HG03442 (cell line): Measurements from ENCODE around the gene SLC22A23.

Experiments used
- ATAC-seq: cut with Tn5 transposase; IDR thresholded peaks from one replicate; pipeline ENCODE4 v1.9.1; 2021; ENCODE audit warnings: mild to moderate bottlenecking, moderate library complexity; ENCODE audit not compliant: unreplicated experiment

The SLC22A23 gene

DNA sequence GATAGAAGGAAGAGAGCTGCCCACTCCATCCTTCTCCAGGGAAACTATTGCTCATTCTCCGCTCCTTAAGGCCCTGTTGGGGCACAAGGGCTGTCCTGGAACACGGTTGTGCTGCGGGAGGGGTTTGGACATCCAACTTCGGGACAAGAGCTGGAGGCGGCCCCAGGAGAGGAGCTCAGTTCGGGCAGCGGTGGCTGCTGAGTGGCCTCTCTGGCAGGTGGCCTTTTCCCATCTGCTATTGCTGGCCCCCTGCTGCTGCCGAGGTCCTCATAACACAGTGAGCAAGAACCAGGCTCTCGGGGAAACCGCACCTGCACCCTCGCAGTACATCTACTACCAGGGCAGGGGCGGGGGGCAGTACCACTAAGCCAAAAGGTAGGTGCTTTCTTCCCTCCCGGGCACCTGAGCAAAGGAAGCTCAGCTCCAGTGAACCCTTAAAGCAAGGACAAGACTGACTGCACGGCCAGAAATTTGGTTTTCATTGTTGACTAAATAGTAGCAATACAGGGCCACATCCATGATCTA, 134.4 kb downstream of the SLC22A23 start:
- no peak for ATAC-seq

DNA sequence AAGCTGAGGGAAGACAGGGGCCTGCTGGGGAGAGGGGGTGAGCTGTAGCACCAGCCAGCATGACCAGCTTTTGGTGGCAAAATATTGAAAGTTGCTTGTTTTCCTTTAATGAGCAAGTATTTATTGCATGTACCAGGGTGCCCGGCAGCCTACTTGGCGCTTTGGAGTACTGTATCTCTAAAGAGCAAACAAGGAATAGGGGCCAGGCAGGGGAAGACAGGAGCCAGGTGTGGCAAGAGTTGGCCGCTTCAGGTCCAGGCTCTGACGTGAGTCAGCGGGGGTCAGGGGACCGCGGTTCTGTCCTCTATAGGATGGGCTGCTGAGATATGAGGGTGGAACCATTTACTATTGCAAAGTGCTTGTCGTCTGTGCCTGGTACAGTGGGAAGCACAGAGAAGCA, 135.0 kb downstream of the SLC22A23 start:
- no peak for ATAC-seq

DNA sequence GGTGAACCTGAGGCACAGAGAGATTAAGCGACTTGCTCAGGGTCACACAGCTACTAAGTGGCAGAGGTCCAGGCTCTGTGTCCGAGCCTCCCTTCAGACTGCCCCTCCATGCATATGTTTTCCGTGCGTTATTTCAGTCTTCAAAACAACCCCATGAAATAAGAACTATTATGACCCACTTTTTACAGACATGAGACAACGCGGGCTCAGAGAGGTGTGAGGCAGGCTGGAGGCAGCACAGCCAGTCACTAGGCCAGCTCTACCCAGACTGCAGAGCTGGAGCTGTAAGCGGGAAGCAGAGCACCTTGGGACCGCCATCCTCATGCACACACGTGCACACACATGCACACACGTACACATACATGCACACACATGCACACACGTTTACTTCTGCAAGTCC, 135.8 kb downstream of the SLC22A23 start:
- ATAC-seq = no peak

DNA sequence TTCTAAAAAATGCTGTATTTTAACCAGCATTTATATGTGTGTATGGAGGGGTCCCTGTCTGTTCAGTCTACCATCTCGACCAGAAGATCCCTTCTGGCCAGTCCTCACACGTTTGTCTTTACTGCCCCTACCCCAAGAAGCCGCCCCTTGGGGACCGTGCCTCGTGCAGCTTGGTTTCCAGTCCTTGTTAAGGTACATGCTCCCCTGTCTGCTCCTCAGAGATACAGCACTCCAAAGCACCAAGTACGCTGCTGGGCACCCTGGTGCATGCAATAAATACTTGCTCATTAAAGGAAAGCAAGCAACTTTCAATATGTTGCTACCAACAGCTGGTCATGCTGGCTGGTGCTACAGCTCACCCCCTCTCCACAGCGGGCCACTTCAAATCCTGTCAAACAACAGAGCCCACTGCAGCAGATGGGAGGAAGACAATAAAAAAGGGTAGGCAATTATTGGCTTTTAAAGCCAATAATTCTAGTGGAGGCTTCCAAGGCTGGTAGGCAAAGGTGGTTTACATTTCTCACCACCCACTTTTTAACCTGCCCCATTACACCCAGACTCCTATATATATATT, 136.5 kb downstream of the SLC22A23 start:
- ATAC-seq = no peak

DNA sequence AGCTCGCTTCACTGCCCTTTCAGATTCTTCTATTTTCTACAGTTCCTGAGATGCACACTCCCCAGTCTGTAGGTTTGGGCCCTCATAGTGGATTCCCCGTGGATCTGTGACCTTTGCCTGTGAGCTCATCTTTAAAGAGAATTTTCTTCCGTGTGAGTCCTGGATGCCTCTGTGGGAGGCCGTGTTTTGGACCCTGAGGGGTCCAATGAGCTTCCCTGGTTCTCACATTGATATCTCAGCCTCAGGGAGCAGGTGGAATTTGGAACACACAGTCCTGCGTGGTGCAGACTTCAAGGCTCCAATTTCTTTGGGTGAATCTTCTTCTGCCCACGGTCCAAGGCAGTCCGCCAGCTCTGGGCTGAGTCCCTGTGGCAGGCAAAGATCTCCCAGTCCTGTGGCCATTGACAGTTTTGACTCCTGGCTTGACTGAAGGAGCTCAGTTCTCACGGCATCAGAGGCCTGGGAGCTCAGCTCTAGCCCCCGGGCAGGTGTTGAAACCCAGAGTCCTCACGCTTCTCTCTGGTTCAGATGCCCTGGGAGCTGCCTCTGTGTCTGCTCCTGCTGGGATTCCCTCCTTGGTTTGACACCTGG, 137.1 kb downstream of the SLC22A23 start:
- ATAC-seq = no peak

DNA sequence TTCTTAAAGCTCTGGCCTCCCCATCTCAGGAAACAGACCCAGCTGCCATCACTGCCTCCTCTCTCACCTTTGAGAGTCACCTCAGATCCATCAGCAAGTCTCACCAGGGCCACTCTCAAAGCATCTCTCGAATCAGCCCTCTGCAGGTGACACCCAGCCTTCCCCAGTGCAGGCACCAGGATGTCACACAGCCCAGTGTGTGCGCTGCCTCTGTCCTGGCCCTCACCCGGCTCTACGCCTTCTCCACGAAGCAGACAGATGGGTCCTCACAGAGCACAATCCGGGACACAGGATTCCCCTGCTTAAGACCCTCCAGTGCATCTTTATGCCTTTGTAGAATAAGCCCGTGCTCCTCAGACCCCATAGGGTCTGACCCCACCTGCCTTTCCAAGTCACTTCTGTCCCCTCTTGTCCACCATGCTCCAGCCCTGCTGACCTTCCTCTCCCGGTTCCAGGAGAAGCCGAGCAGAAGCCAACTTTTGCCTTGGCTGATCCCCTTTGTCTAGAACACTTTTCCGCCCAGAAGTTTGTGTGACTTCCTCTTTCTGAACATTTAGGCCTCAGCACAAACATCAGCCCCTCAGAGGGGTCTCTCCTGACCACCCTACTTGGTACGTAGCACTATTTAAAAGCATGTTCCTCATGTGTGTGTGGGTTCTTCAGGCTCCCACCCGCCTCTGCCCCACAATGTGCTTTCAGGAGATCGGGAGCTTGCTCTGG, 137.9 kb downstream of the SLC22A23 start:
- no peak for ATAC-seq

DNA sequence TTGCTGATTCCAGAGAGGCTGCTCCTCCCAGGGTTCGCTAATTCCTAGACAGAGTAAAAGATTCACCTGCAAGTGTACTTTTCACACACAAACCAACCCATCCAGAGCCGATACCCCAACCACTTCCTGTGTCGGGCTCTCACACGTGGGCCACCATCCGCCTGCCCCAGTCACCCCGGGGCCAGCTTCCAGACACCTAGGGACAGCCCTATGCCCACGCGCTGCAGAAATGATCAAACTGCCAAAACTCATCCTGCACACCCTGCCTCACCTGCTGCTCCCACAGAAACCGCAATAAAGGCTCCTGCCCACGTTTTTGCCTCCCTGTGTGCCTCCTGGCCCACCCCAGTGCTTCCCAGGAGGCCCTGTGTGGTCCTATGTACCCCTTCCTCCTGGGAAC, 138.6 kb downstream of the SLC22A23 start:
- ATAC-seq = no peak

DNA sequence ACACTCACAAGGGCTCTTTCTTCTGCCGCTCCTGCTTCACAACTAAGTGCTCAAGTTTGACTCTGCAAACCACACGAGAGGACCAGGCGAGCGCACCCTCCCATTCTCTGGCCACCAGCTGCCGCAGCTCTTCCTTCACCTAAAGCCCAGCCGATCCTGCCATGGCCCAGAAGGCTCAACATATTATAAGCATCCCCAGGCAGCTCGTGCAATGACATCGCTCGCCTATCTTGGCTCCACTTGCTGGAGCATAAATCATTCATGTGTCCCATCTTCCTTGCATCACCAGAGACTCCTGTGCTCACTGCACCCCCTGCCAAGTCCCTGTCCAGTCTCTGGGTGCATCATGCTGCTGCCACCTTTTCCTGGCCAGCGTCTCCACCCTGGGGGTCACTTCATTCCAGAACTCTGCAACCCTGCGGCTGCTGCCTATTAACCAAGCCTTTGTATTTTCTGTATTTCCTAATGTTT, 139.1 kb downstream of the SLC22A23 start:
- no peak for ATAC-seq

DNA sequence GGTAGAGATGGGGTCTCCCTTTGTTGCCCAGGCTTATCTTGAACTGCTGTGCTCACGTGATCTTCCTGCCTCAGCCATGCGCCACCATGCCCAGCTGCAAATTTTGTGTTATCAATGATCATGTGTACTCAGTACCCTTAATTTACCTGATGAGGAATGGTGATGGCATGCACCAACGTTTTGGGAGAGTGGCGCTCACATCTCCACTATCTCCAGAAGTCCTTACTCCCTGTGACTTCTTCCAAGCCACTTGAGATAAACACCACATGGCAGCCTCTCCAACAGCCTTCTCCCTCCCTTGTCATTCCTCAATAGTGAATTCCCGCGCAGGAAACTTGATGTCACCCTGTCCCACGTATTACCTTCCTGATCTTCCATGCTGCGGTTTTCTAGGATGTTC, 140.0 kb downstream of the SLC22A23 start:
- no peak for ATAC-seq

DNA sequence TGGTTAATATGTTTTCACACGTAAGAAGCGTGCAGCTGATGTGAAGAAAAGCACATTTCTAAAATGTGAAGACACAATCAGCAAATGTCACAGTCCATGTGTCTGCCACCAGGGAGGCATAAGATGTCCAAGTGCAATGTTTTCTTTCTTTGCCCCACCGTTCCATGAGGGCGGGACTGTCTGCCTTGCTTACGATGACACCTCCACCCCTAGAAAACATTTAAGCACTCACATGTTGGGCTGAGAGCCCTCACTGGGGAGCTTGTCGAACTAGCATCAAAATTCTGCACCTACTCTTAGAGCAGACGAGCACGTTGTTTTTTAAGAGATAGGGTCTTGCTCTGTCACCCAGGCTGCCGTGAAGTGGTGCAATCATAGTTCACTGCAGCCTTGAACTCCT, 140.5 kb downstream of the SLC22A23 start:
- no peak for ATAC-seq

DNA sequence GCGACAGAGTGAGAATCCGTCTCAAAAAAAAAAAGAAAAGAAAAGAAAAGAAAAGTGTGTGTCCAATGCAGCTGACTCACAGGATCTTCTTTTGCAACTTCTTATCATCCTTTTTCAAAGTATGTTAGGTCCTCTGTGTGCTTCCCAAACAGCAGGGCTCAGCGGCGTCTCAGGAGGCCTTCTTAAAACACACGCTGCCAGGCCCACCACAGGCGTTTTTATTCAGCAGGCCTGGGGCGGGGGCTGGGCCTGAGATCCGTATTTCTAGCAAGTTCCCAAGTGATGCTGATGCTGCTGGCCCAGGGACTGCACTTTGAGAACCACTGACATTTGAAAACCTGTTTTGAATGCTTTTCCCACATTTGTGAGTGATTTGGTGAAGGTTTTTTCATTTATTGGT, 141.0 kb downstream of the SLC22A23 start:
- no peak for ATAC-seq

DNA sequence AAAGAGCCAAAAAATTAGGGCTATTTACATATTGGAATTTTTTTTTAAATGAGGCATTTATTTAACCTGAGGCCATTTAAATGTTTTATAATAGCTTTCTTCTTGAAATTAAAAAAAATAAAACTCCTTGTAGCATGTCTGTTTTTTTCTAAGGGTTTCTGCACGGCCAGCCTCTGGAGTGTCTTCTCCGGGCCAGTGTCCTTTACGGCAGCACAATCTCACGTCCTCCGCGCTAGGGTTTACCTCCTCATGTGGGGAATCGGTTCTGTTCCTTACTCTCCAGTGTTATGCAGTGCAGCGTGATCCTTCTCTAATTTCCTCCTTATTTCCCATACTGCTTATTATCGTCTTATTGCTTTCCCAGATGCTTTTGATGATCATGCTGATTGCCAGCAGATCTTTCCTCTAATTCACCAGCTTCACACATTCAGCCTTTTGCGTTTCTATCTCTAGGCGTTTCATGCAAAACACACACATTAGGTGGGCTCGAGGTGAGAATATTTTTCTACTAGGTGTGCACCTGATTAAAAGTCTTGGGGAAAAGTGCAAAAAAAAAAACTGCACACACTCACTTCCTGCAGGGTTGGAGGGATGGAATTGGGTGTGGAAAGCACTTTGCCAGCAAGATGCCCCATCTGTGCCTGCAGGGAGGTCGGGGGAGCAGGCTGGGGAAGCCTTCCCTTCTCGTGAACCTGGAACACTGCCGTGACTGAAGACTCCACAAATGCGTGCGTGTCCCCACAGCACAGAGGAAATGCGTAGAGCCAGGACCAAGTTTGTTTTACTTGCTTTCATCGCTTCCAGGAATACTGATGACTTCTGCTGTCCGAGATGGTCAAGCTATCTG, 142.0 kb downstream of the SLC22A23 start:
- no peak for ATAC-seq

DNA sequence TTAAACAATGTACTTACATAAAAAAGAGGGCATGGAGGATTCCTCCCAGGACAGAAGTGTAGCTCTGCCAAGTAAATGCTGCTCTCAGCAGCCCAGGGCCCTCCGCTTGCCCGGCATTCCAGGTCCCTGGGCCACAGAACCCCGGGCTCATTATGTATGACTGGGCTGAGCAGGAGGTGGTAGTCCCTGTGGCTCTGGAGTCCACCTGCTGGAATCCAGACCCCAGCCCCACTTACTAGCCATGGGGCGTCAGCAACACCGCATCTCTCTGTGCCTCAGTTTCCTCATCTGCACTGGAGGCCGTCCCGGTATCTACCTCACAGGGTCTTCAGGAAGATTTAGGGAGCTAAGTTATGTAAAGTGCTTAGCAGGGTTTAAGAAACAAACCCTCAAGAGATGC, 142.7 kb downstream of the SLC22A23 start:
- ATAC-seq = no peak

DNA sequence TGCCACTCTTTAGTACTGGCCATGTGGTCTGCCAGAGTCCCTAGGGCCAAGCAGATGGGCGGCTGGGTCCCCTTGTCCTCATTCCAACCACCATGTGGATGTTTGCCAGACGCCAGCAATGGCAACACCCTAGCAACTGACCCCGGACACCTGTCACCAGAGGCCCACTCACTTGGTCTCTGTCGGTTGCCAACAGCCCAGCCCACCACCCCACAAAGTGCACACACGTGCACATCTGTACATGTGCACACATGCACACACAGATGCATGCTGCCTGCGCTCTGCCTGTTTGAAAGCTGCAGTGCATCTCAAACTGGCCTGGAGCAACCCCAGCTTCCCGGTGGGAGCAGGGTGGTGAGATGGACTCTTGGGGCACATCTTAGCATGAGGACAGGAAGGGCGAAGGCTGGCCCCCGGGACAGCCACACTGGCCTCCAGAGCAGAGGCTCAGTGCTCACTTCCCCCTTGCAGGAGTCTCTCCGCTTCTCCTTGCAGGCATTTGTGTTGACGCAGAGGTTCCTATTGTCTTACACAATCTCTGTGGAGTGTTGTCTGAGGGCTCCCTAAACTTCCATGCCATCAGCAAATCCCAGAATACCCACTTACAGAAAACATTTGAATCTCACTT, 144.1 kb downstream of the SLC22A23 start:
- no peak for ATAC-seq

DNA sequence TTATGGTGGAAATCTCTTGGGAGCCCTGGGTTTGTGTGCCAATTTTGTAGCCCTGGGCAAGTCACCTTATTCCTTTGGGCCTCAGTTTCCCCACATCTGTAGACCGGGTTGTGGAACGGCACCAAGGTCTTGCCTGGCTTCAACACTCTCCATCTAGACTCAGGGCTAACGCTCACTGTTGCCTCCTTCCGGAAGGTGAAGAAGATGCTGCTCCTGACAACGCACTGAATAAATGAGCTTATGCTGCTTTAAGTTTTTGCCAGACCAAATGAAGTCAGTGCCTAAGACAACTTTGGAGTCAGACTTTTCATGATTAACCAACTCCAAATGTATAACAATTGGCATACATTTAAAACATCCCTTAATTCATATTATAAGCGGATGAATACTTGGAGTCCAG, 145.0 kb downstream of the SLC22A23 start:
- ATAC-seq = no peak

DNA sequence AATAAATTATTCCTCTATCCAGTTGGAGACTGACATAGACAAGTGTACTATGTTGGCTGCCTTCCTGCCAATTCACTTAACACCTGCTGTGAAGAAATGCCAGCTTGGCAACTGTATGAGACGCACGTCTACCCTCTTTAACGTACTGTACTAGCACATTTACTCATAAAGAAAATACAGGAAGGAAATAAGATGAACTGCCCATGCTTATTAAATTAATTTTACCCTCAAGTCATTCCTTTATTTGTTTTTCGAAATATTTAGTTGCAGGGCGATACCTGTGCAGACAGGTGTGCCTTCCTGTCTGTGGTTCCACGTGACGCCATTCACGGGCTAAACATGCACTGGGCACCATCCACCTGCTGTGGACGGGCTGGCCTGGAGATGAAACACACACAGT, 146.1 kb downstream of the SLC22A23 start:
- no peak for ATAC-seq

DNA sequence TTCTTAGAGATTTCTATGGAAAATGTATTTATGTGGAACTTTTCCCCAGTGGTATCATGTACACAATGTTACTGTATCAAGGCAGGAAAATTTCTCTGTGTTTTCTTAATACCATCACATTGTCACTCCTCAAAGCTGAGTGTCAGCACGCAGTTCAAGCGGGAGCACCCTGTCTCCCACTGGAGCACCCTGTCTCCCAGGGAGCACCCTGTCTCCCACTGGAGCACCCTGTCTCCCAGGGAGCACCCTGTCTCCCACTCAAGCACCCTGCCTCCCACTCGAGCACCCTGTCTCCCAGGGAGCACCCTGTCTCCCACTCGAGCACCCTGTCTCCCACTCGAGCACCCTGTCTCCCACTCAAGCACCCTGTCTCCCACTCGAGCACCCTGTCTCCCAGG, 146.8 kb downstream of the SLC22A23 start:
- no peak for ATAC-seq

DNA sequence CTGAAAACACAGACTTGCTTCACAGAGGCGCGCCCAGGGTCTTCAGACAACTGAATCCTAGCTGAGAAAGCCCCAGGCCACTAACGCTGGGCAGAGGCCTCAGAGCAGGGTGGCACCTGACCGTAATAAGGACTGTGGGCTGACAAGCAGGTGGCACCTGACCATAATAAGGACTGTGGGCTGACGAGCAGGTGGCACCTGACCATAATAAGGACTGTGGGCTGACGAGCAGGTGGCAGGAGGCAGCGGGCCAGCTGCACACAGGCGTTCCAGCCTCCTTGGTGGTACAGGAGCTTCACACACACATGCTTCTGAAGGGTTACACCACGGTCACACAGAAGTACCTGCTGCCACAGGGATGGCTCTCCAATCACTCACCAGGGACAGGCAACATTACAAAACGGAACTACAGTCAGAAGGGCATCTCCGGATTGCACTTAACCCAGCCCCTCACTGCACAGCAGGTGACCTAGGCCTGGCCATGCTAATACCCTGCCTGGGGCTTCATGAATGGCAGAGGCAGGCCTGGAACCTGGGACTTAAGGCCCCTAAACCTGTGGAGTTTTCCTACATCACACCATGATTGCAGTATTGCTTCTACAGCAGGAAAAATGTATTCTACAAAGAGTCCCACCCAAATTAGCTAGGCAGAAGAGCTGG, 147.3 kb downstream of the SLC22A23 start:
- no peak for ATAC-seq

DNA sequence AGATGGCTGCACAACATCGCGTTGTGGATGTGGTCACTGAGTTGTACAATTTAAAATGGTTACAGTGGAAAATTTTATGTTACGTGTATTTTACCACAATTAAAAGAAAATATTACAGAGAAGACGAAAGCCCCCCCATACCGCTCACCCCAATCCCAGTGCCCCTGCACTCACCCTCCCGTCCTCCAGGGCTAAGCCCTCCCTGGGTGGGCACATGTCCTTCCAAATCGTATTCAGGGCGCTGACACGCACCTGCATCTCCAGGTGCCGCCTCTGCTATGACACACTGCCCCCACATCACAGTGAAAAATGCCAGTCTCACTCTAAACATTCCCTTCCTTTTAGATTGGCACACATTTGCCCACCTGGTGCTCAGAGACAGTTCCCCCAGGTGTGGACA, 148.7 kb downstream of the SLC22A23 start:
- no peak for ATAC-seq

DNA sequence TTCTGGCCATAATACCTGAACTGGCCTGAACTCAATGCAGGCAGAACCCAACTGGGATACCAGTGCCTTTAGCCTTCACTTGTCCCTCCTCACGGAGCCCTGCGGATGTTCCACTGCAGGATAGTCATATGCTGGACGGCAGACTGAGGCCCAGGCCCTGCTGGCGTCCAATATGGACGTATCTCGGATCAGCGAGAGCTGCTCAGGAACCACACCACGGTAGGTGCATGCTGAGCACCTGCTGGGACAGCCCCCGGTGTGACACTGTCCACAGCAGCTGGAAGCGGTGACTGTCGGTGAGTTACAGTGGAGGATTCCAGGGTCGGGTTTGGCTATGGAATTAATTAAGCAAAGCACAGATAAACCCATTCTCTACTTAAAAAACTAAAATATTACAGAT, 149.4 kb downstream of the SLC22A23 start:
- ATAC-seq = no peak
